T47D (cell line): ENCODE measurements around the gene MAML2.

Experiments
- DNase-seq, 2 experiments: peaks; one replicate each; pipeline versions ENCODE4 v3.0.0 to v3.0.0-alpha.2; 2011 to 2012; ENCODE audit warnings: low read depth in 1 of 2, low spot score in 1 of 2
- JUND ChIP-seq: IDR thresholded peaks from 2 replicates; pipeline ENCODE4 v1.6.1; 2012; ENCODE audit warnings: low read depth
- in situ Hi-C: cut with HindIII; loops from 2 replicates; pipeline ENCODE4 v1.10.0; 2016; ENCODE audit warnings: low sequenced_read_pairs, low pct_unique_long_range_greater_than_20kb

MAML2 gene

DNA sequence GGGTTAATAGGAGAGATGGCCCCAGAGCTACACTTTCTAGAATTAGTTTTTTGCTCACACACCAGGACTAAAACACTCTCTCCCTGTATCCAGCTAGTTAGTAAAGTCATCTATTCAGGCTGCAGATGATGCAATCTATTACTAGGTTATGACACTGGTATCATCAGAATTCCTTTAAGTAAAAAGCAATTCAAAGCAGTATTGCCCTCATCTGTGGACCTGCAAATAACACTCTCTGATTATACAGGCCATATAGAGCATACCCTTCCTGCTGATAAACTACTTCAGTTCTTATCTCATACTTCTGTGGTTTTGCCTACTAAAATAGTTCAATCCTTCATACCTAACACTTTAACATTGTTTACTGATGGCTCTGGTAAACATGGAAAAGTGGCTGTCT, 405.6 kb downstream of the MAML2 start:
- in situ Hi-C loops = no loop called here
- no peak for TF ChIP-seq JUND
- DNase-seq = no peak

DNA sequence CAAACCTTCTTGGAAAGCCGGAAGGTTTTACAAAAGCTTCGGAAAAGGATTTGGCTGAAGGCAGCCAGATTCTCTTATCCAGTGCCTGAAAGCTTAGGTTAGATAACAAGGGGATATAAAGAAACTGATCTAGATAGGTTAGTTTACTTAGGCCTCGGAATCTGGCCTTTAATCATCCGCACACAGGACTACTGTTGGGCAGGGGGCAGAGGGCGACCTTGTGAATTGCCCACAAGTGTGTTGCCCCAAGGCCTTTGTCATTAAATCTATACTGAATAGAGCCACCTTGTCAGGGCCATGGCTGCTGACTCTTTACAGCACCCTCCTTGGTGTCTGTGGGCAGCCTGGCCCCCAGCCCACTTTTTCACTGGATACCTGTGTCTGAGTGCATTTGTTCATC, 409.4 kb downstream of the MAML2 start:
- DNase-seq = no peak
- no peak for TF ChIP-seq JUND
- in situ Hi-C loops = no loop called here

DNA sequence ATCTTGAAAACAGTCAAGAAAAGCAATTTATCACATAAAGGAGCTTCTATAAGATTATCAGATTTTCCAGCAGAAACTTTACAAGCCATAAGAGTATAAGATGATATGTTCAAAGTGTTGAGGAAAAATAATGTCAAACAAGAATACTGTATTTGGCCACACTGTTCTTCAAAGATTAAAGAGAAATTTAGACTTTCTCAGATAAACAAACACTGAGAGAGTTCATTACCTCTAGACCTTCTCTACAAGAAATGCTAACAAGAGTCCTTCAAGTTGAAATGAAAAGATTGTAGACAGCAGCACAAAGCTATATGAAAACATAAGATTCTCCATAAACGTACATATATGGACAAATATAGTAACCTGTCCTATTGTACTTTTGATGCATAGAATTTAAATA, 411.1 kb downstream of the MAML2 start:
- TF ChIP-seq JUND = no peak
- in situ Hi-C loops = no loop called here
- no peak for DNase-seq

DNA sequence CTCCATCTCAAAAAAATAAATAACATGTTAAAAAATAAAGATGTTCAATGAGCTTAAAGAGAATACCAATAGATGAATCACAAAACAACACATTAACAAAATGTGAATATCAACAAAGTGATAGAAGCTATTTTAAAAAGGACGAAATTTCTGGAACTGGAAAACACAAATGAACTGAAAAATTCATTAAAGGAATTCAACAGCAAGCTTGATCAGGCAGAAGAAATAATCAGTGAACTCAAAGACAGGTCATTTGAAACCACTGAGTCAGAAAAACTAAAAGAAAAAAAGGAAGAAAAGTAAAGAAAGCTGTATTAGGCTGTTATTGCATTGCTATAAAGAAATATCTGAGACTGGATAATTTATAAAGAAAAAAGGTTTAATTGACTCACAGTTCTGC, 412.0 kb downstream of the MAML2 start:
- TF ChIP-seq JUND = no peak
- no peak for DNase-seq
- in situ Hi-C loops = no loop called here

DNA sequence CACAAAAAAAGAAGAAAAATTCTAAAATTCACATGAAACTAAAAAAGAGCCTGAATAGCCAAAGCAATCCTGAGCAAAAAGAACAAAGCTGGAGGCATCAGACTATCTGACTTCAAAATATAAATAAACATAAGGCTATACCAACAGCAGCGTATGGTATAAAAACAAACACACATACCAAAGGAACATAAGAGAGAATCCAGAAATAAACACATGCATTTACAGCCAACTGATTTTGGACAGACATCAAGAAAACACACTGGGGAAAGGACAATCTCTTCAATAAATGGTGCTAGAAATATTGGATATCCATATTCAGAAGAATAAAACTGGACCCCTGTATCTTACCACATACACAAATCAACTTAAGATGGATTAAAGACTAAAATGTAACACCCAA, 416.3 kb downstream of the MAML2 start:
- in situ Hi-C loops = no loop called here
- DNase-seq = no peak
- TF ChIP-seq JUND = no peak
